SKM-1 treated with dmso at 0.1 percent for 144 hours (cell line): ENCODE results near the gene EVI2B.
"Not testable (repeated sequence)": the region's sequence is repeated elsewhere in the genome, so short reads cannot be mapped to it uniquely, and the experiment has no call there.

ENCODE experiments used
- DNase-seq: peaks from one replicate; lab custom pipeline; 2025; ENCODE audit not compliant: unreplicated experiment; lab: John Stamatoyannopoulos, UW

EVI2B gene

GRCh38 chr17:31273516-31273915 is 40.3 kb downstream of the EVI2B start:
- DNase-seq = no peak

- no peak for DNase-seq
Observed at GRCh38 chr17:31272803-31273202, 41.1 kb downstream of the EVI2B start.

- no peak for DNase-seq
Observed at GRCh38 chr17:31272236-31272635, 41.6 kb downstream of the EVI2B start.

GRCh38 chr17:31269578-31269983 is 44.3 kb downstream of the EVI2B start:
- no peak for DNase-seq

GRCh38 chr17:31269036-31269577 is 44.7 kb downstream of the EVI2B start:
- no peak for DNase-seq

- DNase-seq = no peak
Observed at GRCh38 chr17:31266042-31266441, 47.8 kb downstream of the EVI2B start.

GRCh38 chr17:31262923-31263322 is 50.9 kb downstream of the EVI2B start:
- DNase-seq = not testable (repeated sequence)

GRCh38 chr17:31261601-31262000 is 52.3 kb downstream of the EVI2B start:
- DNase-seq = no peak

- DNase-seq = no peak
Observed at GRCh38 chr17:31260151-31260550, 53.7 kb downstream of the EVI2B start.

- DNase-seq = no peak
Observed at GRCh38 chr17:31256936-31257335, 56.9 kb downstream of the EVI2B start.

- DNase-seq = no peak
Observed at GRCh38 chr17:31254654-31255053, 59.2 kb downstream of the EVI2B start.
